Left kidney (tissue), 2 donors: ENCODE results near the gene GNG13. TPM values are rescaled to one million over a fixed set of nuclear protein-coding genes. Genes with fewer than 3 reads are reported as not detected.
A peak's percentile ranks its signal among the peaks of the same experiment; 100 is the strongest.

Experiments
- DNase-seq: peaks from one replicate; pipeline ENCODE4 v3.0.0-alpha.2; 2013
- polyA plus RNA-seq: library from polyadenylated mRNA; unstranded; fragments of 120-200 nt; gene quantifications from one replicate; pipeline ENCODE4 v1.2.1, GENCODE V29; 2013; ENCODE audit not compliant: insufficient read length

GNG13 gene
- polyA plus RNA-seq, 1 donor = 0.42 TPM

- DNase-seq = no peak
Measured at GRCh38 chr16:794853-795466, 5.6 kb downstream of the GNG13 start.

- DNase-seq = no peak
Measured at GRCh38 chr16:794091-794822, 6.3 kb downstream of the GNG13 start.

DNA sequence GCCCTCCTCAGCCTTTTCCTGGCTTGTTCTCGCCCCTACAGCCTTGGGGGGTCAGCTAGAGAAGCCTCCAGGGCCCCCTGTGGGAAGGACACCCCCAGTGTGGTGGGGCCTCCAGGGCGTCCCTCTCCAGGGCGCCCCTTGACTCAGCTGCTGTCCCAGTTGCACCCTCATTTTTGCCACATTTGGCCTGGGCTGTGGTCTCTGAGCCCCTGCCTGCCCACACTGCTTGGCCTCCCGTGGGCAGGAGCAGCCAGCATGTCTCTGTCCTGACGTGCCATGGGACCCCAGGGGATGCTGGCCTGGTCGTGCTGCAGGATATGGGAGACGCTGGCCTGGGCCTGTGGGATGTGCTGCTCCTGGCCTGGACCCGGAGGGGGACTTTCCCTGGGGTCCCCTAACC is 7.1 kb downstream of the GNG13 start:
- no peak for DNase-seq

DNA sequence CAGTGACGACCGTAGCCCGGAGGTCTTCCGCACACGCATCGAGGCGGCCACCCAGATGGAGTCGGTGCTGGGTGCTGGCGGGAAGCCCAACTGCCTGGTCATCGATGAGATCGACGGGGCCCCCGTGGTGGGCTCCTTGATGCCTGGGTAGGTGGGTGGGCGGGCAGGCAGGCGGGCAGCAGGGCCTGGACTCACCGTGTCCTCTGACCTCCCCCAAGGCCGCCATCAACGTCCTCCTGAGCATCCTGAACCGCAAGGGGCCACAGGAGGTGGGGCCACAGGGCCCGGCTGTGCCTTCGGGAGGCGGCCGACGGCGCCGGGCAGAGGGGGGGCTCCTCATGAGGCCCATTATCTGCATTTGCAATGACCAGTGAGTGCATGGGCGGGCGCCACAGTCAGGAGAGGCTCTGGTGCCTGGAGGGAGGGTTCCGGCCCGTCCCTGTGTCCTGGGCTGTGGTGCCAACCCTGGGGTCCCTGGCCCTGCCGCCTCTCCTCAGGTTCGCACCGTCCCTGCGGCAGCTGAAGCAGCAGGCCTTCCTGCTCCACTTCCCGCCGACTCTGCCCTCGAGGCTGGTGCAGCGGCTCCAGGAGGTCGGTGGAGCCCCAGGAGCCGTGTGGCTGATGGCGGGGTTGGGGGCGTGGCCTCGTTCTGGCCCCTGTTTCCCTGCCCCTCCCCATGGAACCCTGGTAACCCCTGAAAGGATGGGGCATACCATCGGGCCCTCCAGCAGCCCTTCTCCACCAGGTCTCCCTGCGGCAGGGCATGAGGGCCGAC is 8.1 kb downstream of the GNG13 start:
- DNase-seq = no peak

DNA sequence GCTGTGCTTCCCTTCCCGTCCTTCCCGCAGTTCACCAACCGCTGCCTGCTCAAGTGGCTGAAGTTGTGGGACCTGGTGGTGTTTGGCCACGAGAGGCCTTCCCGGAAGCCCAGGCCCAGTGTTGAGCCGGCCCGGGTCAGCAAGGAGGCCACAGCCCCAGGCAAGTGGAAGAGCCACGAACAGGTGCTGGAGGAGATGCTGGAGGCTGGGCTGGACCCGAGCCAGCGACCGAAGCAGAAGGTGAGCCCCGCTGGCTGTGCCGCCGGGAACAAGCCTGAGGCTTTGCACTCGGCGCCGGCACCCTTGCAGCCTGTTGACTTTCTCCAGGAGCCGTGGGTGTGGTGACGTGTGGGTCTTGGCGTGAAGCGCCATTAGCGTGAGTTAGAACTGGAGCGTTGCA is 9.4 kb downstream of the GNG13 start:
- no peak for DNase-seq

GRCh38 chr16:790086-790485 is 10.4 kb downstream of the GNG13 start:
- DNase-seq = no peak

DNA sequence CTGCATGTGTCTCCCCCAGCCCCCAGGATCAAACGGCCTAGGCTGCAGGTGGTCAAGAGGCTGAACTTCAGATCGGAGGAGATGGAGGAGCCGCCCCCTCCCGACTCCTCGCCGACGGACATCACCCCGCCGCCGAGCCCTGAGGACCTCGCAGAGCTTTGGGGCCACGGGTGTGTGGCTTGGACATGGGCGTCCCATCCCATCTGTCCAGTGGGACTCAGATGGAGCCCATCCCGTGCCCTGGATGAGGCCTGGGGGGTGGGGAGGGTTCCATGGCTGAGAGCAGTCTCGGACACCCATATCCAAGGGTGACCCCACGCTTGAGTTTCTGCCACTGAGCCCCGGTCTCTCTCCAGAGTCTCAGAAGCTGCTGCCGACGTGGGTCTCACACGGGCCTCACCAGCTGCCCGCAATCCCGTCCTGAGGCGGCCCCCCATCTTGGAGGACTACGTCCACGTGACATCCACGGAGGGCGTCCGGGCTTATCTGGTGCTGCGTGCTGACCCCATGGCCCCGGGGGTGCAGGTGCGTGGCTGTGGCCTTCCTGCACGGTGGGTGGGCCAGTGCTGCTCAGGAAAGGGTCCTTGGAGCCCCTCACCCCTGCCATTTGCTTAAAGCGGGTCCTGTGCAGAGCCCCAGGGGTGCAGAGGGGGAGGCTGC is 11.2 kb downstream of the GNG13 start:
- DNase-seq = no peak

DNA sequence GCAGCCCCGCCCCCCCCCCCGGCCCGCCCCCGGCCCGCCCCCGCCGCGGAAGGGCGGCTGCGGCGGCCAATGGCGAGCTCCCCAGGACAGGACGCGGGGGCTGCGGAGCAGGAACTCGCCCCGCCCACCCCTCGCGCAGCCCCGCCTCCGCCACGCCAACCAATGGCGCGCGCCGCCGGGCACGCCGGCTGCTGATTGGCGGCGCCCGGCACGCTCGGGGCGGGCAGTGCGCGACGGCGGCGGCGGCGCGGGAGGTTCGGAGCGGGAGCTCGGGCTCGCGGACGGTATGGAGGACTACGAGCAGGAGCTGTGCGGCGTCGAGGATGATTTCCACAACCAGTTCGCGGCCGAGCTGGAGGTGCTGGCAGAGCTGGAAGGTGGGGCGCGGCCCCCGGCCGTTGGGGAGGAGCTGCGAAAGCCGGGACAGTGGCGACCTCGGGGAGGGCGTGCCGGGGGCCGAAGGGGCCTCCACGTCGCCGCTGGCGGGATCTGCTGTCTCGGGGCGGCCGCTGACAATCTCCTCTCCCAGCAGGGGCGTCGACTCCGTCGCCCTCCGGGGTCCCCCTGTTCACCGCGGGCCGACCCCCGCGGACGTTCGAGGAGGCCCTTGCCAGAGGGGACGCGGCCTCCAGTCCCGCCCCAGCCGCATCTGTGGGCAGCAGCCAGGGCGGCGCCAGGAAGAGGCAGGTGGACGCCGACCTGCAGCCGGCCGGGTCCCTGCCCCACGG is 12.0 kb downstream of the GNG13 start, which contains the start of gene CHTF18:
CHTF18 (plus strand) TSS at position 222 of the 728 bp plus-strand sequence; CDS start at position 287, 65 bp downstream.
- peak; percentile 93 for DNase-seq

- no peak for DNase-seq
Measured at GRCh38 chr16:787978-788398, 12.5 kb downstream of the GNG13 start, which contains the start of gene RPUSD1. Gene RPUSD1 (minus strand): TSS chr16:788381. CDS start chr16:787737, 644 bp downstream.

GRCh38 chr16:787321-787966 is 13.1 kb downstream of the GNG13 start:
- no peak for DNase-seq

DNA sequence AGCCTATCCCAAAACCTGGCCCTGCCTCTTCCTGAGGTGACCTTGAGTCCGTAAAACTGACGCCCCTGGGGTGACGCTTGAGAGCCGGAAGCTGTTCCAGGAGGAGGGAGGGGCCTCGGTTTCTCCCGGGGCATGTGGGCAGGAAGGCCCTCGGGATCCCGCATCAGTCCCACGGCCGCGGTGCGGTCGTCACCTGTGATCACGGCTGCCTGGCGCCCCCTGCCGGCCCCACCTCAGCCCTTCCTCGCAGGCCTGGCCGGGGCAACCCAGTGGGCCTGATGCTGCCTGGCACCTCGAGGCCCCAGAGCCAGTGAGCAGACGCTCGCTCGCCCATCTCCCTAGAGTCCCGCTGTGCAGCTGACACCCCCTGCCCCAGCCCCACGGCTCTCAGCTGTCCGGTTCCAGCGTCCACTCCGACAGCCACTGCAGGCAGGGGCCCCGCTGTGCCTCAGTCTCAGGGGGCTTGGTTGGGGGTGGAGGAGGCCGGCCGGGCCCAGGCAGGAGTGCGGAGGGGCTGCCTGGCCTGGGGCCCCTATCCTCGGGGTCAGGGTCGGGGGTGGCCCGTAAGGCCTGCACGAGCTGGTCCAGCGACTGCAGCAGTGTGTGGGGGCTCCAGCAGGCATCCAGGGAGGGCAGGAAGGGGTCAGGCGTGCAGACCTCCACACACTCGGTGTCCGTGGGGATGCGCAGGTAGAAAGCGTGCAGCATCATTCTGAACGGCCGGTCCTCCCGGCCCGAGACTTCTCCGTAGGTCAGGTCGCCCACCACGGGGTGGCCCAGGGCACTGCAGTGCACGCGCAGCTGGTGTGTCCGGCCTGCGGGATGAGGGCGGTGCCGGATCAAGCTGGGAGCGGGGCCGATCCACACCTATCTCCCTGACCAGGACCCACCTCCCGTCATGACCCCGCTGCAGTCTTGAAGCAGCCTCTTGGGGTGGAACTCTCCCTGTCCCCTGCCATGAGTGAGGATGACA is 14.7 kb downstream of the GNG13 start:
- no peak for DNase-seq

- DNase-seq = no peak
Measured at GRCh38 chr16:784431-784830, 16.1 kb downstream of the GNG13 start.

GRCh38 chr16:783404-784161 is 17.0 kb downstream of the GNG13 start:
- DNase-seq = no peak

DNA sequence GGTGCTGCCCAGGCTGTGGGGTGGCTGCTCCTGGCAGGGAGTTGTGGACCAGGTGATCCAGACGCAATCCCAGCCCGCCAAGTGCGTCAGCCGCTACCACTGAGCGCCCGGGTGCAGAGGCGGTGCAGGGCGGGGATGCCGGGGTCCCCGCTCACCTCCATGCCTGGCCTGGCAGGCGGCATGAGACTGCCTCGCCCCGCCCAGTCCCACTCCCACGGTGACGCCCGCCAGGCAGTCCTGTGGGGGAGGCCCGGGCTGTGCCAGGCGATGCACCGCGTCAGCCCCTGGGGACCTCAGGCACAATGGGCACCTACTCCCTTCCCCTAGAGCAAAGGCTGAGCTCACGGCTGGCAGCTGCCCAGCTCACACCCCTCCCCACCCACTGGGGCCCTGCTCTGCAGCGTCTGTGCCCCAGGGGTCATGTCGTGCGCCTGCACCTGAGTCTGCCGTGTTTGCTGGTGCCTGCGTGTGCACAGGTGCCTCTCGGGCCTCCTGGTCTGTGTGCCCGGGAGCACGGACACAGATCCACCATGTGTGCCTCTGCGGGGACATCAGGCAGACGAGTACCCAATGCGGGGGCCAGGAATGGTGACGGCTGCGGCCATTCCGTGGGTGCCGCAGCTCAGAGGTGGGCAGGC is 17.6 kb downstream of the GNG13 start:
- DNase-seq = no peak

GRCh38 chr16:782258-782657 is 18.3 kb downstream of the GNG13 start:
- no peak for DNase-seq

GRCh38 chr16:781346-782010 is 19.1 kb downstream of the GNG13 start:
- DNase-seq = no peak

DNA sequence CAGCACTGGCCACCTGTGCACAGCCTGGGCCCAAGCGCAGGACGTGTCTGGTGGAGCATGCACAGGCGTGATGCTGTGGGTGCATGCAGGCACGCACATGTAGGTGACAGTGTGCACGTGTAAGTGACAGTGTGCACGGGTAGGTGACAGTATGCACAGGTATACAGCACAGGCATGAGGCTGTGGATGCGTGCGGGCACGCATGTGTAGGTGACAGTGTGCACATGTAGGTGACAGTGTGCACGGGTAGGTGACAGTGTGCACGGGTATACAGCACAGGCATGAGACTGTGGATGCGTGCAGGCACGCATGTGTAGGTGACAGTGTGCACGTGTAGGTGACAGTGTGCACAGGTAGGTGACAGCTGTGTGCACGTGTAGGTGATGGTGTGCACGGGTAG is 20.2 kb downstream of the GNG13 start:
- DNase-seq = no peak

GRCh38 chr16:779561-779960 is 21.0 kb downstream of the GNG13 start:
- no peak for DNase-seq
